ENCODE data around the gene TREH.

TREH gene

GRCh38 chr11:118655486-118656190 is 23.8 kb downstream of the TREH start:
- TF ChIP-seq CTCF (IDR thresholded peaks at IDR 0.05; ENCODE audit: extremely low read depth, missing control alignments): no peak
- no peak for DNase-seq (ENCODE audit: low spot score)

- TF ChIP-seq CTCF (IDR thresholded peaks at IDR 0.05; ENCODE audit: extremely low read depth, missing control alignments): no peak
- no peak for DNase-seq (ENCODE audit: low spot score)
Observed at GRCh38 chr11:118653684-118654390, 25.6 kb downstream of the TREH start.

- no peak for DNase-seq (ENCODE audit: low spot score)
- TF ChIP-seq CTCF (IDR thresholded peaks at IDR 0.05; ENCODE audit: extremely low read depth, missing control alignments): no peak
Observed at GRCh38 chr11:118652681-118653181, 26.7 kb downstream of the TREH start.

GRCh38 chr11:118651820-118652219 is 27.6 kb downstream of the TREH start:
- DNase-seq (ENCODE audit: low spot score): no peak
- TF ChIP-seq CTCF (IDR thresholded peaks at IDR 0.05; ENCODE audit: extremely low read depth, missing control alignments): no peak

- DNase-seq (ENCODE audit: low spot score): no peak
- TF ChIP-seq CTCF (IDR thresholded peaks at IDR 0.05; ENCODE audit: extremely low read depth, missing control alignments): no peak
Observed at GRCh38 chr11:118650366-118650765, 29.1 kb downstream of the TREH start.

- TF ChIP-seq CTCF (IDR thresholded peaks at IDR 0.05; ENCODE audit: extremely low read depth, missing control alignments): no peak
- DNase-seq (ENCODE audit: low spot score): no peak
Observed at GRCh38 chr11:118649941-118650340, 29.5 kb downstream of the TREH start.

GRCh38 chr11:118648291-118648690 is 31.2 kb downstream of the TREH start:
- no peak for TF ChIP-seq CTCF (IDR thresholded peaks at IDR 0.05; ENCODE audit: extremely low read depth, missing control alignments)
- DNase-seq (ENCODE audit: low spot score): no peak
